ENCODE data around the gene NKAIN2.

Gene NKAIN2

DNA sequence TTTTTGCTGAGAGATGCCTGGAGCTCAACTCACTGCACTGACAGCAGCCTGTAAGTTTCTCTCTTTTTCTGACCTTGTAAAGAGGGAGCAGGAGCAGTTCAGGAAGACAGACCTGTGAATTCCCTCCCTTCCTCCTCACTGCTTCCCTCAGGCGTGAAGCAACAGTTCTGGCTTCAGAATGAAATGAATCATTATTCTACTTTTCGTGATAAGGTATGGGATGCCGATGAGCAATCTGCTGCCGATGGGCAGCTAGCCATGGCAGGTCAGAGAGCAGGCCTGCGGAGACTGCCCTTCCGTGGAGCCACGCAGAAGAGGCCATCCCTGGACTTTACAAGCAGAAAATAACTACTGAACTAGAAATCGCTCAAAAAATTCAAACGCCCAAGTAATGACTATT lies 732.1 kb downstream of the NKAIN2 start:
- no peak overlapping the region for H3K4me3 ChIP-seq (replicated peaks; ENCODE audit: low read depth, low read length)
- no peak for DNase-seq (ENCODE audit: extremely low read depth, low read depth)
- no peak for TF ChIP-seq CTCF (IDR thresholded peaks at IDR 0.05; ENCODE audit: low read depth, low read length, missing control alignments)

DNA sequence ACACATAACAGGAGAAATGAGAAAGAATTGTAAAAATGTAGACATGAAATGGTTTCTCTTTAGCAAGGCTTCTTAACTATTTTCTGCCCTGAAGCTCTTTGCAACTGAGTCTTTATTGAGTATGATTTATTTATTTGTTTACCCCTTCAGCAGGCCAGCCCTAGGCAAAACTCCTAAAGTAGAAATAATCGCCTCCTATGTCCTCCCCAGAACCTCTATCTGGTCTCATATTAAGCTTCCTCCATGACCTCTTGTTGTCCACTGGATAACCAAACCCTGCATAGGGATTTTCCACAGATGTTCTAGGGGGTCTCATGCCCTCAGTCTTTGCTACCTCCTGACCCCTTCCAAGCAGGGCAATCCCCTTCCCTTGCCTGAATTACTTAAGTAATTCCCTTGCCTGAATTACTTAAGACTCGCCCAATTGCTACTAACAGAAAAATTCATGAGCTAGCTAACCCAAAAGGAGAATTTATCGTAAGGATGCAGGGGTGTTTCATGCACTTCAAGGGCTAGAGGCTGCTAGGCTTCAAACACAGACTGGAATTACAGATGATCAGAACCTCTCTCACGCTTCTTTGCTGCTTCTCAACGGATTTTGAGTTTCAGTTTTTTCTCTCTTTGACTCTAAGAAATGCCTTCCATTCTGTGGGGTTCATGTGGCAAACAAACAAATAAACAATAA lies 732.6 kb downstream of the NKAIN2 start:
- no peak for DNase-seq (ENCODE audit: extremely low read depth, low read depth)
- H3K4me3 ChIP-seq (replicated peaks; ENCODE audit: low read depth, low read length), result no peak overlapping the region
- no peak for TF ChIP-seq CTCF (IDR thresholded peaks at IDR 0.05; ENCODE audit: low read depth, low read length, missing control alignments)

DNA sequence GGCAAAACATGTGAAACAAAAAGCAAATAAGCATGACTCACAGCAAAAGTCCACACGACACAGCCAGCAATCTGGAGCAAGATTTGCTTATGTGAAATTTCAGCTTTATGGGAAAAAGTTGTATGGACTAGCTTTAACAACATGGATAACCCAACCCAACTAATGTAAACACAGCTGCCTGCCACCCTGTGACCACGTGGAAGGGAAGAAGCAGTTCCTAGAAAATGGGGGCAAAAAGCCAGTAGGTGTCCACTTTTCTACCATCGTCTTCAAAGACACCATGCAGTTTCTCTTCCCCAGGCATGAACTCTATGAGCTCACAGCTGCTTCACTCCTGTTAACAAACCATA lies 733.2 kb downstream of the NKAIN2 start:
- H3K4me3 ChIP-seq (replicated peaks; ENCODE audit: low read depth, low read length), result no peak overlapping the region
- no peak for TF ChIP-seq CTCF (IDR thresholded peaks at IDR 0.05; ENCODE audit: low read depth, low read length, missing control alignments)
- DNase-seq (ENCODE audit: extremely low read depth, low read depth), result no peak

DNA sequence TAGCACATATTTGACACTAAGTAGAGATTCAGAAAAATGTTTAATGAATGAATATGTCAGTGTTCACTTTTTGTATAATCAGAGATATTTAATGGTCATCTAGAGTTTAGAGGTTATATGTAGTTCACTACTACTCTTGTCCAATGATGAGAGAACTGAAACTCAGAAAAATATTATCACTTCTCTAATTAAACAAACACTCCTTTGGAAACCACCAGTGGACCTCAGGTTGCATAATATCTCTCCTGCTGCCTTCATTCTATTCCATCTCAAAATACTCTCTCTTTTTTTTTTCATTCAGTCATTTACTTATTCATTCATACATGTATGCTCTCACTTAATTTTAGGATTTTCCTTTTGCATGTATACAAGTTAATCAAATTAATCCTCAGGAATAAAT lies 735.4 kb downstream of the NKAIN2 start:
- DNase-seq (ENCODE audit: extremely low read depth, low read depth), result no peak
- no peak for TF ChIP-seq CTCF (IDR thresholded peaks at IDR 0.05; ENCODE audit: low read depth, low read length, missing control alignments)
- no peak overlapping the region for H3K4me3 ChIP-seq (replicated peaks; ENCODE audit: low read depth, low read length)

DNA sequence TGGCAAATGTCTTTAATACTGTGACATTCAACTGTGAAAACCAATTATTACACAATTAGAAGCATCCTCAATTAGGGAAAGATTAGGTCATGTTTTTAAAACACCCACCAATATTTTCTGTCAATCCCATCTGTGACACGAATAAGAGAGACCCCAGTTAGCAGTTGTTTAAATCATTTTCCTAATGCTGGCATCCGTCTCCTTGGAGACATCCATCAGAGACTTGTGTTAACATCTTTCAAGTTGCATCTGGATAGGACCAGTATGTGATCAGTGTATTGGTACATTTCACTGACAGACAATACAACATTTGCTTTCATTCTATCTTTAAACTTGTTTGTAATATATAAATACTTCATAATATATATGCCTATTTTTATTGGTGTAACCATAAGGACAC lies 737.9 kb downstream of the NKAIN2 start:
- H3K4me3 ChIP-seq (replicated peaks; ENCODE audit: low read depth, low read length), result no peak overlapping the region
- no peak for TF ChIP-seq CTCF (IDR thresholded peaks at IDR 0.05; ENCODE audit: low read depth, low read length, missing control alignments)
- no peak for DNase-seq (ENCODE audit: extremely low read depth, low read depth)

- no peak for TF ChIP-seq CTCF (IDR thresholded peaks at IDR 0.05; ENCODE audit: low read depth, low read length, missing control alignments)
- no peak for DNase-seq (ENCODE audit: extremely low read depth, low read depth)
- no peak overlapping the region for H3K4me3 ChIP-seq (replicated peaks; ENCODE audit: low read depth, low read length)
These were observed 742.9 kb downstream of the NKAIN2 start for GRCh38 chr6:124546601-124547000.

DNA sequence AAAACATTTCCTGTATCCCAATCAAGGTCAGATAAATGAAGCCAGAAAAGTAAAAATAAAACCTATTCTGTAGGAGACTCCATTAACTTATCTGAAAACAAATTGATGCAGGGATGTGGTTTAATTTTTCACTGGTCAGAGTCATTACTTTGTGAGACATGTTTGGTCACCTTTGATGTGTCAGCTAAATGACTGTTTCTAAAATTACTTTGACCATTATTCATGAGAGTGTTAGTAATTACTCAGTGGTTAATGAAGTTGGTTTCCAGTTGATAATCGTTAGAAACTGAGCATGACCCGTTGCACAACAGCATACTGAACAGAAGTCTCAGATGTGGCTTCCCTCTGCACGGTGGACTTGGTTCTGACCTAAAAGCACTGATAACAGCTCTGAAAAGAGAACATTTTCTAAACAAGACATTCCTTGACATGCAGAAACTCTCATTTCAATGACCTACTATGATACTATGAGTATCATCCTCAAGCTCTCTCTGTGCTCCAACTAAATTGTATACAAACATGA lies 748.1 kb downstream of the NKAIN2 start:
- no peak for DNase-seq (ENCODE audit: extremely low read depth, low read depth)
- TF ChIP-seq CTCF (IDR thresholded peaks at IDR 0.05; ENCODE audit: low read depth, low read length, missing control alignments), result no peak
- no peak overlapping the region for H3K4me3 ChIP-seq (replicated peaks; ENCODE audit: low read depth, low read length)

Data from HFF-Myc (cell line).